Heart left ventricle (tissue), 16 donors: ENCODE results near the gene FNIP1. TPM values are rescaled to one million over a fixed set of nuclear protein-coding genes. Genes with fewer than 3 reads are reported as not detected.

Experiments used
- ATAC-seq, 4 donors: fragments of 200-7000 bp; cut with Tn5 transposase; one replicate each; pipeline ENCODE4 v1.9.1; 2020 to 2022; ENCODE audit warnings: moderate library complexity in 4 of 4, mild to moderate bottlenecking in 3 of 4, moderate number of reproducible peaks in 1 of 4
- DNase-seq, 5 donors: peaks; one replicate each; pipeline ENCODE4 v3.0.0-alpha.2; 2020
- H3K27ac ChIP-seq, 12 donors: fragments of 200-600 bp; sonication (generic) in 4 of 12; one replicate each; pipeline versions ENCODE4 v1.5.0 to v1.8.0; 2016 to 2022; ENCODE audit warnings: mild to moderate bottlenecking in 2 of 12
- H3K27me3 ChIP-seq, 9 donors: fragments of 200-600 bp; sonication (generic) in 2 of 9; one replicate each; pipeline versions ENCODE4 v1.5.1 to v1.8.0; 2016 to 2022; ENCODE audit warnings: mild to moderate bottlenecking in 3 of 9
- H3K36me3 ChIP-seq, 9 donors: fragments of 200-600 bp; sonication (generic) in 2 of 9; one replicate each; pipeline versions ENCODE4 v1.5.0 to v1.8.0; 2018 to 2022; ENCODE audit warnings: mild to moderate bottlenecking in 2 of 9
- H3K4me1 ChIP-seq, 12 donors: fragments of 200-600 bp; sonication (generic) in 4 of 12; one replicate each; pipeline versions ENCODE4 v1.5.0 to v1.8.0; 2016 to 2022; ENCODE audit warnings: mild to moderate bottlenecking in 3 of 12
- H3K4me3 ChIP-seq, 12 donors: fragments of 200-600 bp; sonication (generic) in 4 of 12; one replicate each; pipeline versions ENCODE4 v1.5.0 to v1.8.0; 2017 to 2022; ENCODE audit warnings: mild to moderate bottlenecking in 9 of 12, moderate library complexity in 4 of 12
- H3K9me3 ChIP-seq, 12 donors: fragments of 200-600 bp; sonication (generic) in 4 of 12; one replicate each; pipeline versions ENCODE4 v1.5.0 to v1.8.0; 2016 to 2022; ENCODE audit warnings: mild to moderate bottlenecking in 1 of 12
- POLR2A ChIP-seq, 2 donors: fragments of 450-650 bp; IDR thresholded peaks; one replicate each; pipeline ENCODE4 v1.6.1; 2017; ENCODE audit warnings: antibody characterized with exemption in 2 of 2, mild to moderate bottlenecking in 2 of 2, moderate library complexity in 2 of 2
- WGBS, 4 donors: extraction: QIAGEN DNeasy Blood & Tissue Kit in 2 of 4; methylation state at CpG; one replicate each; pipeline versions ENCODE4 v1.1.5 to v1.1.7; 2013 to 2018; 5-methylcytosine and 5-hydroxymethylcytosine counted together
- intact Hi-C, 10 donors: fragments of 100-400 bp; cut with DNase I; formaldehyde crosslinking; loops; one replicate each; pipeline versions ENCODE4 v1.11.1 to v1.14.2; 2022
- polyA plus RNA-seq, 2 donors: library from polyadenylated mRNA; stranded (reverse); fragments of 200-250 nt; gene quantifications; one replicate each; pipeline ENCODE4 v1.2.3, GENCODE V29; 2013
- total RNA-seq, 9 donors: library from RNA; depleted of rRNA in 2 of 9; stranded (reverse); fragments of >200 nt in 2 of 9; fragmentation: NEBNext Ultra II Directional in 3 of 9; extraction: Animal tissue kit (Norgen Biotek cat#: 25700) in 3 of 9; gene quantifications; one replicate each; pipeline versions ENCODE4 v1.1.0 to v1.2.4, GENCODE V29; 2016 to 2023
- TF ChIP-seq, protein P1 (sequence below), 12 donors: fragments of 200-600 bp; sonication (generic) in 4 of 12; IDR thresholded peaks; one replicate each; pipeline versions ENCODE4 v1.5.0 to v1.8.0; 2018 to 2022; ENCODE audit warnings: antibody characterized with exemption in 12 of 12, mild to moderate bottlenecking in 5 of 12
- donor health status: ischemic (EF 13 %, LVEDD 7.1; RV severe dilation, severe dysfunction).
- donor health status: healthy with polysubstance abuse.
- donor health status: DM: no; HTN: yes; CAD: no.
- donor health status: DM: no; HTN: no; CAD: no.
- donor health status: ischemic (EF 25% LVEDD 6.9; RV normal size, moderate dysfunction).
- donor health status: ischemic (EF 25% LVEDD 5.7; RV mildly dilated, moderate dysfunction).
- donor health status: healthy.
- donor health status: DM: yes; HTN: yes; CAD: no.
- donor health status: ischemic (EF 35%, LVEDD 5.7; RV mildly dilated, moderate dysfunction).
- donor health status: nonischemic (EF 11% LVEDD 7.7; RV severe dilation, severe dysfunction).
- donor health status: DM: yes; HTN: yes; CAD: no.
- donor health status: PGD.
- donor health status: ischemic (EF 29% LVEDD 5.4; RV normal size, mild dysfunction).
- donor health status: nonischemic (EF 23%, LVEDD 6.1; RV moderate dilation, normal function).

Gene FNIP1
- total and polyA plus RNA-seq, 11 donors: 5.6 to 41.3 (median 33.7) TPM

DNA sequence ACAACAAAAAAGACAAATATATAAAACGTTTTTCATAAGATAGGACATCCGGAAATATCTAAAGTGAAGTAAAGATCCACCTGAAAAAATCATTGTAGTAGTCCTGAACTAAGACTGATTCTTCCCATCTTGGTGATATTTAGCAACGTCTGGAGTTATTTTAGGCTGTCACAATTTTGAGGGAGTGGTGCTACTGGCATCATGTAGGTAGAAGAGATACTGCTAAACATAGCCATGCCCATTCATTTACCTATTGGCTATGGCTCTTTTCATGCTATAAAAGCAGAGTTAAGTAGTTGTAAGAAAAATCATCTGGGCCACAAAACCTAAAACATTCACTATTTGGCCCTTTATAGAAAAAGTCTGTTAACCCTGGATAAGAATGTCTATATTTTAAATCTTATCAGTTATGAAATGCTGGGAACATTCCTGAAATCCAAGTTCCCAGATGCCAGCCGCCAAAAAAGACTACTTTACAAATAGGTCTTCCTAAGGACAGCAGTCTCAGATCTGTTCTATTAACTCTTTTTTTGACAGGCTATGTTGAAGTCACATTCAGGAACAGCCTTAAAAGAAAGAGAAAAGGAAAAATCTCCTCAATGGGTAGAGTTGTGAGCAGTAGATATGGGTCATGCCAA lies 188.8 kb downstream of the FNIP1 start:
- peak overlapping the region in 1 of 12 donors; percentile 3 for H3K27ac ChIP-seq
- intact Hi-C loops: no loop called here
- 40 to 58% (median 48%) methylated on average over 4 of the region's 4 CpGs for WGBS, 4 donors

DNA sequence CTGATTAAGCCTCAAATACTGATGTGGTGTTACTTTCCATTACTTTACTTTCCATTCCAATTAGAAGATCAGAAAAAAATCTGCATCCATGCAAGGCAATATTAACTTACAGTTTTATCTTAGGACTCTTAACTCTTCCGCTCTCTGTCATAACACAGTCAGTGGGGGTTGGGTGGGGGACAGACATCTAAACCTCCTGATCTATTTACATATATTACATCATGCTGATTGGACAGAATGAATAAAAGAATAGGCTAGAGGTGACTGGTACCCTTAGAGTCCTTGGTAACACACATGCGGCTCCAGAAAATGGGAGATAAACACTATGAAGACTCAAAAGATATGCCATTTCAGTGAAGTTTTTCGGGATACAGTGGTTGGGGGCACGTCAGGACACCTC lies 189.4 kb downstream of the FNIP1 start:
- DNase-seq (no peak), ATAC-seq (peak in 1 of 4 donors; percentile 33)
- H3K27me3 ChIP-seq: no peaks in the 10 kb centered on the region
- peaks cover 0 to 37% (median 22%) of the 10 kb centered on the region in 12 donors for H3K4me1 ChIP-seq
- H3K27ac ChIP-seq: peak overlapping the region in 1 of 12 donors; percentile 3
- H3K36me3 ChIP-seq: peaks cover 0 to 9% (median 7%) of the 10 kb centered on the region in 9 donors
- 67 to 75% (median 72%) methylated on average over 4 of the region's 4 CpGs for WGBS, 4 donors
- no peak for TF ChIP-seq POLR2A (IDR thresholded peaks at IDR 0.05)
- TF ChIP-seq, protein P1, sequence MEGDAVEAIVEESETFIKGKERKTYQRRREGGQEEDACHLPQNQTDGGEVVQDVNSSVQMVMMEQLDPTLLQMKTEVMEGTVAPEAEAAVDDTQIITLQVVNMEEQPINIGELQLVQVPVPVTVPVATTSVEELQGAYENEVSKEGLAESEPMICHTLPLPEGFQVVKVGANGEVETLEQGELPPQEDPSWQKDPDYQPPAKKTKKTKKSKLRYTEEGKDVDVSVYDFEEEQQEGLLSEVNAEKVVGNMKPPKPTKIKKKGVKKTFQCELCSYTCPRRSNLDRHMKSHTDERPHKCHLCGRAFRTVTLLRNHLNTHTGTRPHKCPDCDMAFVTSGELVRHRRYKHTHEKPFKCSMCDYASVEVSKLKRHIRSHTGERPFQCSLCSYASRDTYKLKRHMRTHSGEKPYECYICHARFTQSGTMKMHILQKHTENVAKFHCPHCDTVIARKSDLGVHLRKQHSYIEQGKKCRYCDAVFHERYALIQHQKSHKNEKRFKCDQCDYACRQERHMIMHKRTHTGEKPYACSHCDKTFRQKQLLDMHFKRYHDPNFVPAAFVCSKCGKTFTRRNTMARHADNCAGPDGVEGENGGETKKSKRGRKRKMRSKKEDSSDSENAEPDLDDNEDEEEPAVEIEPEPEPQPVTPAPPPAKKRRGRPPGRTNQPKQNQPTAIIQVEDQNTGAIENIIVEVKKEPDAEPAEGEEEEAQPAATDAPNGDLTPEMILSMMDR (IDR thresholded peaks at IDR 0.05): no peak
- intact Hi-C loops: no loop called here
- no peak overlapping the region for H3K4me3 ChIP-seq
- no peaks in the 10 kb centered on the region for H3K9me3 ChIP-seq

More for the DNA sequence above, 188.8 kb downstream of the FNIP1 start:
- Histone ChIP-seq H3K9me3 (no peaks in the 10 kb centered on the region), H3K36me3 (peaks cover 0 to 3% (median under 1%) of the 10 kb centered on the region in 9 donors), H3K27me3 (no peaks in the 10 kb centered on the region), H3K4me1 (peaks cover 0 to 37% (median 22%) of the 10 kb centered on the region in 12 donors), H3K4me3 (no peak overlapping the region)
- TF ChIP-seq, protein P1 (IDR thresholded peaks at IDR 0.05): no peak
- no peak for TF ChIP-seq POLR2A (IDR thresholded peaks at IDR 0.05)
- DNase-seq (no peak), ATAC-seq (no peak)

DNA sequence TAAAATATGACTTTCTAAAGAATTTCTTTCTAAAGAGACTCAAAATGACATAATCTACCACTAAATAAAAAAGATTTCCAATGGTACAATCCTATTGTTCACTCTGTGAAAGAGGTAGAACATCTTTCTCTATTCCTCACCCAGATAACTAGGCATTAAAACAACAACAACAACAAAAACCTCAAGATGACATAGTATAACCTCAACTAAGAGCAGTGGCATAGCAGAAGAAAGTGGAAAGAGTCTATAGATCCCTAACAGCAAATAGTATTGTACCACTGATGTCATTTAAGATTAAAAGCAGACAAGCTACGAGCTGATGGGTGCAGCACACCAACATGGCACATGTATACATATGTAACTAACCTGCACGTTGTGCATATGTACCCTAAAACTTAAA lies 191.7 kb downstream of the FNIP1 start:
- TF ChIP-seq, protein P1 (IDR thresholded peaks at IDR 0.05): no peak
- TF ChIP-seq POLR2A (IDR thresholded peaks at IDR 0.05): no peak
- no peak for ATAC-seq
- intact Hi-C loops: no loop called here

GRCh38 chr5:131595088-131596033 lies 201.5 kb downstream of the FNIP1 start:
- peaks cover 0 to 22% (median 11%) of the 10 kb centered on the region in 12 donors for H3K4me1 ChIP-seq
- H3K36me3 ChIP-seq: no peaks in the 10 kb centered on the region
- WGBS, 4 donors: 91 to 93% (median 92%) methylated on average over 8 of the region's 8 CpGs
- H3K27ac ChIP-seq: peak overlapping the region in 1 of 12 donors; percentile 35
- no peak overlapping the region for H3K4me3 ChIP-seq
- ATAC-seq (no peak), DNase-seq (no peak)
- TF ChIP-seq POLR2A (IDR thresholded peaks at IDR 0.05): no peak
- TF ChIP-seq, protein P1 (IDR thresholded peaks at IDR 0.05): no peak
- H3K27me3 ChIP-seq: no peaks in the 10 kb centered on the region
- intact Hi-C loops: loop anchor here in 1 of 10 donors (10.0 kb wide), 1 partner anchor 209 kb away; no protein-coding TSS in a partner anchor
- no peaks in the 10 kb centered on the region for H3K9me3 ChIP-seq

More for the DNA sequence above, 191.7 kb downstream of the FNIP1 start:
- peaks cover 0 to 30% (median 19%) of the 10 kb centered on the region in 12 donors for H3K4me1 ChIP-seq
- no peak overlapping the region for H3K4me3 ChIP-seq
- no peak overlapping the region for H3K27ac ChIP-seq
- 94 to 98% (median 96%) methylated on average over 2 of the region's 2 CpGs for WGBS, 4 donors
- no peaks in the 10 kb centered on the region for H3K27me3 ChIP-seq
- H3K9me3 ChIP-seq: no peaks in the 10 kb centered on the region
- DNase-seq: no peak
- peaks cover 0 to 17% (median 12%) of the 10 kb centered on the region in 9 donors for H3K36me3 ChIP-seq
